ENCODE measurements around the gene EIF2B4.
A peak's percentile ranks its signal among the peaks of the same experiment; 100 is the strongest.
"Not testable (repeated sequence)": the region's sequence is repeated elsewhere in the genome, so short reads cannot be mapped to it uniquely, and the experiment has no call there.

The EIF2B4 gene

DNA sequence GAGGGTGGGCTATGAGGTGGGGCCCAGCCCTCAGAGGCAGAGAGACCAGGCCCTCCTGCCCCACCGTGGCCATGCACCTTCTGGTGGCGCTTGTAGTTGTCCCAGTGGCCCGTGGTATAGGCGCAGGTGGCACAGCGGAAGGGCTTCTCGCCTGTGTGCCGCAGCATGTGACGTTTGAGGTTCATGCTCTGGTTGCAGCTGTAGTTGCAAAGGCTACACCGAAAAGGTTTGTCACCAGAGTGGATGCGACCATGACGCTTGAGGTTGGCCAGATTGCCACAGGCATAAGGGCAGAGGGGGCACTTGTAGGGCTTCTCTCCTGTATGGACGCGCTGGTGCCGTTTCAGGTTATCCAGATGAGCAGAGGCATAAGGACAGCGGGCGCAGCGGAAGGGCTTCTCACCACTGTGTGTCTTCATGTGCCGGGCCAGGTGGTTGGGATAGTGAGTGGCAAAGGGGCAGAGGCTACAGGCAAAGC is 7.5 kb upstream of the EIF2B4 start:
- DNase-seq: no peak

DNA sequence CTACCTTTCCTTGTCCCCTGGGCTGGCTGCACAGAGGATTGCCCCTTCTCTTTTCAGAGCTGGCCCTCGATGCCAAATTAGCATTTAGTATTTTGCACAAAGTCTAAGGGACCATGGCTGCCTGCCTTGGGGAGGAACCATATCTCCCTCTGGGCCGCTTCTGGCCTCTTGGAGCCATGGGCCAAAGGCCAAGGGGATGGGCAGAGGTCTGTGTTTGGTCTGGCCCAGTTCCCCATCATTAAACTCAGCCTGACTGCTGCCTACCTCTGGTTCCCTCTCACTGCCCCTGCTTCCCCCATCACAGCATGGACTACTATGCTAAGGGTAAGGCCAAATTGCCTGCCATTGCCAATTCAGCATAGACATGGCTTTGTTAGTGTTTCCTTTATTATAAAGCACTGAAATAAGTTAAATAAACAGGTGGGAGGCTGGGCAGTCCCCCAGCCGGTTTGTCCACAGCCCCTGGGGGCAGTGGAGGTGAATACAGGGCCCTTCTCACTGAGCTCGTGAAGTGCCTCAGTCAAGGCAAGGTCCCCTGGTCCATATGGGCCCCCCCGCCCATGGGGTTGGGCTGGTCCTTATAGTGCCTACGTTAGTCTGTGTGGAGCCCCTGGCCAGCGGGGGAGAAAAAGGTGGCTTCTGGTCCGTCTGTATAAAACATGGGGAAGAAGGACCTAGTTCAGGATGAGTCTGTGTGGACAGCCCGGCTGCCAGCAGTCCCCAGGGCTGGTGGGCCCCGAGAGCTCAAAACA is 6.9 kb upstream of the EIF2B4 start:
- DNase-seq: no peak

DNA sequence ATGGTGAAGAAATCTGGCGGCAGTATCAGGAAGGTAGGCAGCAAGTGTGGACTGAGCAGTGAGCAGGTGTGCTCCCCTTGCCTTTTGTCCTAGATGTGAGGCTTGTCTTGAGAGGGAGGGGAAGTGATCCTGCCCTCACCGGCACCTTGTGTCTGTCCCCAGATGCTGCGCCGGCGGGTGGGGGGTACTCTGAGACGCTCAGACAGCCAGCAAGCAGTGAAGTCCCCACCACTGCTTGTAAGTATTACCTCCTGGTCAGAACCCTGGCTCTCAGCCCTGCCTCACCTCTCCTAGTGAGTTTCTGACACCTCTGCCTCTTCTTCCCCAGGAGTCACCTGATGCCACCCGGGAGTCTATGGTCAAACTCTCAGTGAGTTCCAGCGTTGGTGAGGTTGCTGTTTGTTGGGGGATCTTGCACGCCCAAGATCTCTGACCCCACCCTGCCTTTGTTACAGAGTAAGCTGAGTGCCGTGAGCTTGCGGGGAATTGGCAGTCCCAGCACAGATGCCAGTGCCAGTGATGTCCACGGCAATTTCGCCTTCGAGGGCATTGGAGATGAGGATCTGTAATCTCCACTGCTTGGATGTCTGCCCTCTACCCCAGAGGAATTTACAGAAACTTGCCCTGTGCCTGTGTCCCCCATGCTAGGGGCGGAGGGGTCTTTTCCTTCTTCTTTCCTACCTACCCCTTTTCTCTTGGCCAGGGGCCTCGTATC is 6.2 kb upstream of the EIF2B4 start:
- no peak for DNase-seq

DNA sequence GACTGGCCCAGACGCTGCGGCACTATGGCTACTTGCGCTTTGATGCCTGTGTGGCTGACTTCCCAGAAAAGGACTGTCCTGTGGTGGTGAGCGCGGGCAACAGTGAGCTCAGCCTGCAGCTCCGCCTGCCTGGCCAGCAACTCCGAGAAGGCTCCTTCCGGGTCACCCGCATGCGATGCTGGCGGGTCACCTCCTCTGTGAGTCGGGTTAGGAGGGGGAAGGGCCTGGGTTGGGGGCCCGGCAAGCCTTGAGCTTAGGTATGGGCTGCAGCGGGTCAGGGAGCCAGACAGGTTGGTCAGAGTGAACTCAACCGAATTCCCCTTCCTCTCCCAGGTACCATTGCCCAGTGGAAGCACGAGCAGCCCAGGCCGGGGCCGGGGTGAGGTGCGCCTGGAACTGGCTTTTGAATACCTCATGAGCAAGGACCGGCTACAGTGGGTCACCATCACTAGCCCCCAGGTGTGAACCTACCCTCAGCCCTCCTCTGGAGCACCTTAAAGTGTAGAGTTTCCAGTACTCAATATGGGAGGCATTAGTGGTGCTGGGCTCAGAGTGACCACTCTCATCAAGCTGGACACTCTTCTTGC is 5.5 kb upstream of the EIF2B4 start:
- DNase-seq: no peak

DNA sequence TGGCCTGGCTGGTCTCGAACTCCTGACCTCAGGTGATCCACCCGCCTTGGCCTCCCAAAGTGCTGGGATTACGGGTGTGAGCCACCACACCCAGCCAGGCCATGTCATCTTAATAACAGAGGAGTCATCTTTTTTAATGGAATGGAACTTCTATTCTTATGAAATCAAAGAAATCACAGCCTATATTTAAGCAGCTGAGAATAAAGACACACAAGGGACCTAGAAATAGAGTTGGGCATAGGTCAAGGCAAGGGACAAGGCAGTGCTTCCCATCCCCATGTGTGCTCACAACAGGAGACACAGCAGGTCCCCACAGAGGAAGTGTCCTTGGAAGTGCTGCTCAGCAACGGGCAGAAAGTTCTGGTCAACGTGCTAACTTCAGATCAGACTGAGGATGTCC is 3.4 kb upstream of the EIF2B4 start:
- DNase-seq: no peak

DNA sequence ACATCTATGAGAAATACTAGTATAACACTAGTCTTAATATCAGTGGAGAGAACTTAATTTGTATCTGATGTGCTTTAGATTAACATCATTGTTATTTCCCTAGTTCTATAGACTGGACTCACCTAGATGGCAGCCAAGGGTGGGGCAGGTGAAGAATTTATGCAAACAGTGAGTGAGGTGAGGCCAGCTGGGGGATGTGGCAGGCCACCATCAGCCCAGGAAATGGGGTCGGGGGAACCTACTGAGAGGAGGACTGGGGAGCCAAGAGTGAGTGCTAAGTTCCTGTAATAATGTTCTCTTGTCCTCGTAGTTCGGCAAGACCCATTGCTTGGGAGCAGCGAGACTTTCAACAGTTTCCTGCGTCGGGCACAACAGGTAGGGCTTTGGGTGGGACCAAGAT is 2.8 kb upstream of the EIF2B4 start:
- no peak for DNase-seq

DNA sequence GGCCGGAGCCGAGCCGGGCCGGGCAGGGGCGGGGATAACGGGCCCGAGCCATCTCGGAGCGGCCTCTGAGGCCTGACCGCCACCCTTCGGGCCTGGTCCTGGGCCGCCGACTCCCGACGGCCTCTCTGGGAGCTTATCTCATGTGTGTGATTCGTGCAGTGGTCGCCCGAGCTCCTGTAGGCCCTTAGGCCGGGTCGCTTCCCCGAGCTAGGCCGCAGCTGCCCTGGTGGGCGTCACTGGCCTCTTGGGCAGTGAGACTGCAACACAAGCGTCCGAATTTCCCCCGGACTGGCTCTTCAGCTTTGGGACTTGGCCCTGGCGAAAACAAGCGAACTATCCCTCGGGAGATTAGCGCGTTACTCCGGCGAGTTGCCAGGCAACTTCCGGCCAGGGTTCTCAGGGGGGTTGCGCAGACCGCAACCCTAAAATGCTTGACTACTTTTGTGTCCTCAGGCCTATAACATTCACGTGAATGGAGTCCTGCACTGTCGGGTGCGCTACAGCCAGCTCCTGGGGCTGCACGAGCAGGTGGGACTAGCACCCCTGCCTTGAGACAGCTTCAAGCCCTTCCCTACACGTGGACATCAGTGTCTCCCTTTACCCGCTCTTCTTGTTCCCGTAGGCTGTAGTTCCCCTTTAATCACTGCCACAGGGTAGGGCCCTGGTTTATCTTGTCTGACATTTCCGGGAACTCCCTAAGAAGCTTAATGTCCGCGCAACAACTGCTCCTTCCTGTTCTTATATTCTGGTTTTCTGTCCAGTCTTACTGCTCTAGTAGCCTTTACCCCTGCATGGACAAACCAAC is 880 bp upstream of the EIF2B4 start:
- DNase-seq: no peak

DNA sequence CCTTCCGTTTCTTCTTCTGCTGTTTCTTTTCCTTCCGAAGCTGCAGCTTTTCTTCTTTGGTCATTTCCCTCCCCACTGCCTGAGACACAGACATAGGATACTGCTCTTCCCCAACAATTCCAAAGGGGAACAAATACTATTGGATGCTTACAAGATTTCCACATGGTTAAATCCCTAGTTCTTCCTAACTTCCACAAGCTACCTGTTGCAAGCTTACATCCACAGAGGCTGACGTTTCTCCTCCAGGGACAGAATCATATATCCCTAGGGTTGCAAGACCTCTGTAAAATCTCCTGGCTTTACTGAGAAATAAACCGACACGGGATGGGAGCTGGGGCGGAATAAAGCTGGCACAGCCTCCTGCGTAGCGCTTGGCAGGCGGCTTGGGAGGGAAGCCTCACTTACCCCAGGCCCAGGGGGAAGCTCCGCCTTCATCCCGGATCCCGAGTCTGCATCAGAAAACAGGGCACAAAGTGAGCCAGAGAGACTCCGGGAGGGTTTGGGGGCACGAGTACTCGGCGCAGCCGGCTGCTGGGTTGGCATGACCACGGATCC is 590 bp downstream of the EIF2B4 start:
- peak; percentile 34 for DNase-seq

DNA sequence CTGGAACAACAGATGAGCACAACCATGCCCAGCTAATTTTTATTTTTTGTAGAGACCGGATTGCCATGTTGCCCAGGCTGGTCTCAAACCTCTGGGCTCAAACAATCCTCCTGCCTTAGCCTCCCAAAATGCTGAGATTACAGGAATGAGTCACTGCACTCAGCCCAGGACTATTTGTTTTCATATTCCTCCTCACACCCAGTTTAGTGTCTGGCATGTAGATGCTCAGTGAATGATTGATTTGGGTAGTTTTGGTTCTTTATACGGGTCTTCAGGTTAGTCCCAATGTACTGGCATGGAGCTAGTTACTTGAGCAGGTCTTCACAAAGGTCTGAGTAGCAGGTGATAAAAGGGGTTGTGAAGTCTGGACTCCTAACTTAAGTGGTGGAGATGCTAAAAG is 6.2 kb downstream of the EIF2B4 start:
- no peak for DNase-seq

DNA sequence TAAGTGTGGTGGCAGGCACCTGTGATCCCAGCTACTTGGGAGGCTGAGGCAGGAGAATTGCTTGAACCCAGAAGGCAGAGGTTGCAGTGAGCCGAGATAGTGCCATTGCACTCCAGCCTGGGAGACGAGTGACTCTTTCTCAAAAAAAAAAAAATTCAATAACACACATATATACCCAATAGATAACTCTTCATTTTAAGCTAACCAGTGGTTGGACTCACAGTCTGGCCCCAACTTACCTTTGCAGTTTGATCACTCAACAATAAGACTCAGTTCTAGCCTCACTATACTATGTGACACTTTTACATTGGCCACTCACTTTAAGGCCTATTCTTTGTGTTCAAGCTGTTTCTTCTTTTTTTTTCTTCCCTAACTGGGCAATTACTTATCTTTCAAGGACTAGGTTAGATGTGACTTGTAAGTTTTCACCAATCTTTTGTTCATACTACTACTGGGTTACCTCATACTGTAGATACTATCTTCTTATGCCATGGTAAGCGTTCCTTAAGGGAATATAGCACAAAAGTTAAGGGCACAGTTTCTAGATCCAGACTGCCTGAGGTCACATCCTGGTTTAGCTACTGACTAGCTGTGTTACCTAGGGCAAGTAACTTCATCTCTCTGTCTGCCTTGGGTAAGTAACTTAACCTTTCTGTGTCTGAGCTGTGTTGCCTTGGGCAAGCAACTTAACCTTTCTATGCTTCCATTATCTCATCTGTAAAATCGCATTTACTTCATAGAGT is 7.3 kb downstream of the EIF2B4 start:
- DNase-seq: no peak

DNA sequence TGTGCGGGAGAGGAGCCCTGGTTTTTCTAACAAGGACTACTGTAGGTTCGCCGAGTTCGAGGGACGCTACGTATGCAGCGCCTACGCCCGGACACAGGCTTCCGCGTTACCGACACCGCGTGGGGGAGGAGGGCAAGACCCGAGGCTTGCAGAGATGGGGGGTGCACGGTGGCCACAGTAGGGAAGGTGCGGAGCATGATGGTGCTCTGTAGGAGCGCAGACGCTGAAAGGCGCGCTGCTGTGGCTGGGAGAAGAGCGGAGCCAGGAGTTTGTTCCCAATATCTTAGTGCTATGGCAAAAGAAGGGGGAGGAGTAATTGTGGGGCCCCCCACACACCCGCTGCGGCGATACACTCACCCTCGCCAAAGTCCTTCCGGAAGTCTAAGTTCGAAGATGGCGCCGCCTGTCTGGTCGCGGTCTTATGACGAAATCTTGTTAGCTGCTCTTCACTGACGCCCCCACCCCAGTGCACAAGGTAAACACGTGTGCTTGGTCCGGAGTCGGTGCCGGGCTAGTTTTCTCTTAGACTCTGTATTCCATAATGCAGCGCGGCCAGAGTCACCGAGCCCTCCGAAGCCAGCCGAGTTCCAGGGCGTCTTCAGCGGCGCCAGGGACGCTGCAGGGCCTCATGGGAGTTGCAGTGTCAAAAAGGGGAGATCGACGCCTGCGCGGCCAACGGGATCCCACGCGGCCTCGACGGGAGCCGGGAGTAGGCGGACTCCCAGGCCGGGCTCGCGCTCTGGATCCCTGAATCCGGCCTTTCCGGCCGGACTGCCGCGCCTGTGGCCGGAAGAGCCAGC is 13.6 kb downstream of the EIF2B4 start, which contains the start of gene GTF3C2:
Gene GTF3C2, minus strand, starts transcription at position 383 of the 800 bp plus-strand sequence. CDS start 13,210 bp downstream, outside the sequence.
- peak; percentile 93 for DNase-seq

DNA sequence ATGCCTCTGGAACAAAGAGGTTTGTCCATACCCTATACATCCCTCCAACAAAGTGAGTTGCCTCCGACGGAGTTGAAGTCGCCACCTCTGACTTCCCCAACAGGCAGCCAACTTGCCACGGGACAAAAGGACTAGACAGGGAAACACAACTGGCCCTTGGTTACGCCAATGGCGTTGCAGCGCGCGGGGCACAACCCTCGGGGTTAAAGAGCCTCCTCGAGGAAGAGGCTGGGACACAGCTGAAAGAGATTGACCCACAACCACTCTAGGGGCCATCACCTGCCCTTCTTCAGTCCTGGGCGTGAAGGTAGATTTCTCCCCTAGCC is 14.1 kb downstream of the EIF2B4 start:
- no peak for DNase-seq

DNA sequence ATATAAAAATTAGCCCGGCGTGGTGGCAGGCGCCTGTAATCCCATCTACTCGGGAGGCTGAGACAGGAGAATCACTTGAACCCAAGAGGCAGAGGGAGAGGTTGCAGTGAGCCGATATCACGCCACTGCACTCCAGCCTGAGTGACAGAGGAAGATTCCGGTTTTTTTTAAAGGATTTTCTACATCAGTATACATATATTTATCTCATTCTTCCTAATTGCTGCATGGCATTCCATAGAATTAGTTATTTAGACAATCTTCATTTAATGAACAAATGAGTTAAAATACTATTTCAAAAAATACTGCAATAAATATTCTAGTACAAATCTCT is 15.6 kb downstream of the EIF2B4 start:
- no peak for DNase-seq

DNA sequence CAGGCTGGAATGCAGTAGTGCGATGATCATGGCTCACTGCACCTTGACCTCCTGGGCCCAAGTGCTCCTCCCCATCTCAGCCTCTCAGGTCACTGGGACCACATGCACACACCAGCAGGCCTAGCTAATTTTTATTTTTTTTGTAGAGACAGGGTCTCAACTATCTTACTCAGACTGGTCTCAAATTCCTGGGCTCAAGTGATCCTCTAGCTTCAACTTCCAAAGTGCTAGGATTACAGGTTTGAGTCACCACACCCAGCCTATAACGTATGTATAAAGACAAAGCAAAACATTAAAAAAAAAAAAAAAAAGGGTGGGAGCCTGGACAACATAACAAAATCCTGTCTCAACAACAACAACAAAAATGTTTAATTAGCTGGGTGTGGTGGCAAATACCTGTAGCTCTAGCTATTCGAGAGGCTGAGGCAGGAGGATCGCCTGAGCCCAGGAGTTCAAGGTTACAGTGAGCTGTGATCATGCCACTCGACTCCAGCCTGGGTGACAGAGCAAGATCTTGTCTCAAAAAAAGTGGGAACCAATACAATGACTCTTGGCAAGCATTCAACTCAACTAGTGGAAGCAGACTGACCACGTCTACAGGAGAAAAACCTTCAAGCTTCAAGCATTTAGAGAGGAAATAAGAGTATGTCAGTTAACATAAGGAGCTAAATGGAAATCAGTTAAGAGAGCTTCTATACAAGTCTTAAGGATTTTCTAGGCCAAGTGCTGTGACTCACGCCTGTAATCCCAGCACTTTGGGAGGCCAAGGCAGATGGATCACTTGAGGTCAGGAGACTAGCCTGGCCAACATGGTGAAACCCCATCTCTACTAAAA is 16.2 kb downstream of the EIF2B4 start:
- DNase-seq: no peak

DNA sequence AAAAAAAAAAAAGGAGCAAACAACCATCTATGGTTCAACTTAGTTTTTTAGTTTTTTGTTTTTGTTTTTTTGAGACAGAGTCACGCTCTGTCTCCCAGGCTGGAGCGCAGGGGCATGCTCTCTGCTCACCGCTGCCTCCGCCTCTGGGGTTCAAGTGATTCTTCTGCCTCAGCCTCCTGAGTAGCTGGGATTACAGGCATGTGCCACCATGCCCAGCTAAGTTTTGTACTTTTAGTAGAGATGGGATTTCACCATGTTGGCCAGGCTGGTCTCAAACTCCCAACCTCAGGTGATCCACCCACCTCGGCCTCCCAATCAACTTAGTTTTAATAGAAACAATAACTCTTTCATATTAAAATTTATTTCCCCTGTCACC is 16.8 kb downstream of the EIF2B4 start:
- DNase-seq: not testable (repeated sequence)

DNA sequence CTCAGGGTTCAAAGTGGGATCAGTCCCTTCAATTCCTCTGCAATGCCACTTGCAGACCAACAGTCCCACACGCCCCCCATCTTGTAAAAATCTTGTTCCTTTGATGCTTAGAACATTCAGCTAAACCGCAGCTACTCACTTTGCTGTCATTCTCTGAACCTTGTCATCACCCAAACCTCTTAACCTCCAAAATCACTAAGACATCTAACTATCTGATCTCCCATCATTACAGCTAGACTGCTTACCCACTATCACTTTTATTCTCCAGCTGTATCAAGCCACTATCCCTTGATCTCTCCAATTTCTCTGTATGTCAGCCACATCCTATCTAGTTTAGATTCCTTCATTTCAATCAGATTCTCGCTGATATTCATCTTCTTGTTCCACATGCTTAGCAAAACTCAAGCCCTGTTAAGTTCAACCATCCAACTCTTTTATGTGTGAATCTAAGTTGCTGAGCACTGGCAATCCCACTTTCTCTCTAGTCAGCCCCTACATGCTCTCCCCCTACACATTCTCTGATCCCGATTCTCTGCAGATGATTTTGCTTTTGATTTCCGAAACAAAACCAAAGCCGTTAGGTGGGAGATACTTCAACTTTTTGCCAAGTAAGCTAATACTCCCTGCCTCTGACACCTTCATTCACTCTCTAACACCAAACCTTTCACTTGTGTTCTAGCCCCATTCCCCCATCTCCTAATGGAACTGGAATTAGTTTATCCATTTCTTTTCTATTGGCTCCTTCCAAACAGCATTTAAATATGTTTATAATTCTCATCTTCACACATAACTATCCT is 18.1 kb downstream of the EIF2B4 start:
- DNase-seq: no peak

DNA sequence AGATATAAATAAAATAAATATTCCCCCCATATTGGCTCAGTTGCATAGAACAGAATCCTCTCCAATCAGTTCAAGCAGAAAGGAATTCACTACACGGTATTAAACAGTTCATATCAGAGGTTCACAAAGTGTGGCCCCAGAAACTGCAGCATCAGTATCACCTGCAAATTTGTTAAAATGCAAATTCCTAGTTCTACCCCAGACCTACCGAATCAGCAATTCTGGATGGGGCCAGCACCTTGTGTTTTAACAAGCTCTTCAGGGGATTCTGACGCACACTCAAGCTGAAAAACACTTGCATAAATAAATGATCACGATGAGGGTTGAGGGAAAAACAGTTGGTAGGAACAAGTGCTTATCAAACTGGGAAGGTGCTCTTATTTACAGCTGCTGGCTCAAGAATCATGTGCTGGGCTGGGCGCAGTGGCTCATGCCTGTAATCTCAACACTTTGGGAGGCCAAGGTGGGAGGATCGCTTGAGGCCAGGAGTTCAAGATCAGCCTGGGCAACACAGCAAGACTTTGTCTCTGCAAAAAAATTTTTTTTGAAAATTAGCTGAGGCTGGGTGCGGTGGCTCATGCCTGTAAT is 19.9 kb downstream of the EIF2B4 start:
- DNase-seq: no peak

DNA sequence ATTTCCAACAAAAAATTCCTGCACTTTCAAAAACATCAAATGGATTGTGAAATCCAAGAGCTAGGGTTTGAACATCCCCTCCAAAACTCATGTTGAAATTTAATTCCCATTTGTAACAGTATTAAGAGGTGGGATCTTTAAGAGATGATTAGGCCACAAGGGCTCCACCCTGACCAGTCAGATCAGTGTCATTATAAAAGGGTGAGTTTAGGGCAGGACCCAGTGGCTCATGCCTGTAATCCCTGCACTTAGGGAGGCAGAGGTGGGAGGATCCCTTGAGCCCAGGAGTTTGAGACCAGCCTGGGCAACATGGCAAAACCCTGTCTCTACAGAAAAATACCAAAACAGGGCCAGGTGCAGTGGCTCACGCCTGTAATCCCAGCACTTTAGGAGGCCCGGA is 22.5 kb downstream of the EIF2B4 start:
- no peak for DNase-seq

DNA sequence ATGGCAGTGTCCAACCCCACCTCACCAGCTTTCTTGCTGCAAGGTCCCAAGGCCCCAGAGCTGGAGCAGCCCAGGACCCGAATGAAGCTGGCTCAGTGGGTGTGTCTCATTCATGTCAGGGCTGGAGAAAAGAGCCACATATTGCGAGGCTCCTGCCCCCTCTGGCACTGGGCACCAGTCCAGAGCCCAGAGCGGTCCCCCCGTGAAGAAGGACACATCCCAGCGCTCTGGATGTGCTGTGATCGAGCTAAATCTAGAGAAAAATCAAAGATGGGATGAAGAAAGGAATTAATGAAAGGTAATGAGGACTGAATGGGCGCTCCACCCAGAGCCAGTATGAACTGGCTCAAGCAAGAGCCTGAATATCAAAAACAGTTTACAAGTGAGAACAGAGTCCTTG is 34.0 kb downstream of the EIF2B4 start:
- DNase-seq: no peak
